Dendritic cell treated with granulocyte-macrophage colony-stimulating factor and Interleukin-4, amounts not matched to agents 40 ng/mL and 50 ng/mL, for 4 days (primary cell): ENCODE measurements around the gene OR2AK2.
"Not testable (repeated sequence)": the region's sequence is repeated elsewhere in the genome, so short reads cannot be mapped to it uniquely, and the experiment has no call there.

ENCODE experiments used
- H3K27ac Mint-ChIP-seq: one replicate; pipeline ENCODE4 v1.8.0; 2022; ENCODE audit warnings: mild to moderate bottlenecking, mixed read lengths
- H3K27me3 Mint-ChIP-seq: one replicate; pipeline ENCODE4 v1.8.0; 2022; ENCODE audit warnings: mild to moderate bottlenecking, mixed read lengths
- H3K36me3 Mint-ChIP-seq: one replicate; pipeline ENCODE4 v1.8.0; 2022; ENCODE audit warnings: low read depth, mixed read lengths
- H3K4me1 Mint-ChIP-seq: one replicate; pipeline ENCODE4 v1.8.0; 2022; ENCODE audit warnings: low read depth, mixed read lengths
- H3K4me3 Mint-ChIP-seq: one replicate; pipeline ENCODE4 v1.8.0; 2022; ENCODE audit warnings: mild to moderate bottlenecking, moderate library complexity, mixed read lengths
- H3K9me3 Mint-ChIP-seq: one replicate; pipeline ENCODE4 v1.8.0; 2022; ENCODE audit warnings: mixed read lengths
- intact Hi-C: fragments of 100-400 bp; cut with micrococcal nuclease; formaldehyde crosslinking; loops from one replicate; pipeline ENCODE4 v1.15.0; 2022

Gene OR2AK2, protein sequence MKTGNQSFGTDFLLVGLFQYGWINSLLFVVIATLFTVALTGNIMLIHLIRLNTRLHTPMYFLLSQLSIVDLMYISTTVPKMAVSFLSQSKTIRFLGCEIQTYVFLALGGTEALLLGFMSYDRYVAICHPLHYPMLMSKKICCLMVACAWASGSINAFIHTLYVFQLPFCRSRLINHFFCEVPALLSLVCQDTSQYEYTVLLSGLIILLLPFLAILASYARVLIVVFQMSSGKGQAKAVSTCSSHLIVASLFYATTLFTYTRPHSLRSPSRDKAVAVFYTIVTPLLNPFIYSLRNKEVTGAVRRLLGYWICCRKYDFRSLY

DNA sequence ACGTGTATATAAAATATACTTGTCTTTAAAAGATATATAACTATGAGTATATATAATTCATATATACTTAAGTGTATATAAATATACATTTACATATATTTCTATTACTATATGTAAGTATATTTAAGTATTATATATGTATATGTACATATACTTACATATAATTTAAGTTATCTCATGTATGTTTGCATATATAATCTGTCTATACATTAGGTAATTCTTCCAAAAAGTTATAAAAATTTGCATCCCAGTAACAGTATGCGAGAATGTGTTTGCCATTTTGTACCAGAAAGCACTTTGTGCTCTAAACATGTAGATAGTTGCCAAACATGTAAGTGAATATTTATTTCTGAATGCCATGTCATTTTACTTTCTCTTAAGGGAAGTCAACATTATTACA, at the start of gene OR2AK2:
Gene OR2AK2 (plus strand): TSS at position 301 of the 400 bp plus-strand sequence. CDS start 144 bp downstream, outside the sequence.
- Mint-ChIP-seq H3K27ac (no peak within 1 kb of the TSS), H3K4me3 (no peak within 1 kb of the TSS), H3K27me3 (no peaks in the 10 kb centered on the region), H3K36me3 (no peaks in the 10 kb centered on the region), H3K9me3 (no peaks in the 10 kb centered on the region), H3K4me1 (peaks cover 22% of the 10 kb centered on the region)
- intact Hi-C loops: no loop called here

DNA sequence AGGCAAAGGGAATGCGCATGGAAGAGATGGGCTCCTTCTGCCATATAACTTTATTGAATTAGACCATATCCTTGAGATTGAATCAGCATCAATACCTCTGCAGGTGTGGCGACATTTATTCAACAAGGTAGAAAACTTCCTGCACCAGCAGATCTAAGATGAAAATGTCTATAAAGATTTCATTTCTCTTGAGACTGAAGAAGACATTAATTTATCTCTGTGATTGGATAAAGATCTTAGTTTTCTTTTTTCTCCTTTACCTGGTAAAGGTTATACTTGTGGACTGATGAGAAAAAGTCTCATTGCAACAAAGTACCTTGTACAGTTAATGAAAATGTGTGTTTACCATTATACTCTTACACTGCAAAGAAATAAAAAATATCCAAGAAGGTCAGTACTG, 45.1 kb upstream of the OR2AK2 start, which contains the start of gene OR2T8:
Gene OR2T8 (plus strand): TSS at position 301 of the 400 bp plus-strand sequence. CDS start 766 bp downstream, outside the sequence.
- Mint-ChIP-seq H3K4me1 (no peaks in the 10 kb centered on the region), H3K36me3 (no peaks in the 10 kb centered on the region), H3K27me3 (no peaks in the 10 kb centered on the region), H3K4me3 (no peak within 1 kb of the TSS), H3K27ac (no peak within 1 kb of the TSS), H3K9me3 (no peaks in the 10 kb centered on the region)
- intact Hi-C loops: no loop called here

DNA sequence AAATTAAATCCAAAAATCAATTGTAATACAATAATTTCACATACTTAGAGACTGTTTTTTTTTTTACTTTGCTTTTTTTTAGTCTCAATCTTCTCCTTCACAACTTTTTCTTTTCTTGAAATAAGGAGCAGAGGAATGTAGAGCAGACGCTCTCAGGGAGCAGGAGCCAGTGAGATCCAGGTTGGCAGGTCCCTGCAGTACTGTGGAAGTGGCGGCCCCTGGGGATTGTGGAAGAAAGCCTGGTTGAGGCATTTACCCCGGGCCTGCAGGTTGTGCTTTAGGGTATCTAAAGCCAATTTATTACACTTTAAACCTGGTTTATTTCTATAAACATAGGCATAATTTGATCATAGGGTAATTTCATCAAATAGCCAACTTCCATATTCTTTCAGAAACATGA, 41.1 kb upstream of the OR2AK2 start:
- H3K27ac Mint-ChIP-seq: no peak overlapping the region
- H3K9me3 Mint-ChIP-seq: no peaks in the 10 kb centered on the region
- no peaks in the 10 kb centered on the region for H3K4me1 Mint-ChIP-seq
- no peaks in the 10 kb centered on the region for H3K27me3 Mint-ChIP-seq
- no peaks in the 10 kb centered on the region for H3K36me3 Mint-ChIP-seq
- intact Hi-C loops: no loop called here
- H3K4me3 Mint-ChIP-seq: no peak overlapping the region

DNA sequence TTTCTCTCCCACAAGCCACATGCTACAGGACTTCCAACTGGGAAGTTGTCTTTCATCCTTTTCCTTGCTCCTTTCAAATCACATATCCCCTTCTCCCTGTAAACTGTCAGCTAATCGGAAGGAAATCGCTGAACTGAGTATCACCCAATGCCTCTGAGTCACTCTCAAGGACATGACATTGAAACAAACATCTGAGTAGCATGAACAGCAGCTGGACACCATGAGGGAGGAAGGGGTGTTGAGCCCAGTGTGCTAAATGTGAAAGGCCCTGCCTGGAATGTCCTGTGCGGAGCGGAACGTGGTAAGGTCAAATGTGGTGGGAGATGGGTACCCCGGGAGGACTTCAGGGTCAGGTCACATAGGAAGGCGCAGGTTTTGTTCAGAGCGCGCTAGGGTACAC, 40.2 kb upstream of the OR2AK2 start, which contains the start of gene OR2AJ1:
Gene OR2AJ1 (plus strand): TSS at position 22 of the 400 bp plus-strand sequence. CDS start 8,880 bp downstream, outside the sequence.
- intact Hi-C loops: no loop called here
- no peaks in the 10 kb centered on the region for H3K36me3 Mint-ChIP-seq
- H3K9me3 Mint-ChIP-seq: no peaks in the 10 kb centered on the region
- H3K27me3 Mint-ChIP-seq: no peaks in the 10 kb centered on the region
- no peak within 1 kb of the TSS for H3K4me3 Mint-ChIP-seq
- H3K27ac Mint-ChIP-seq: no peak within 1 kb of the TSS
- no peaks in the 10 kb centered on the region for H3K4me1 Mint-ChIP-seq

DNA sequence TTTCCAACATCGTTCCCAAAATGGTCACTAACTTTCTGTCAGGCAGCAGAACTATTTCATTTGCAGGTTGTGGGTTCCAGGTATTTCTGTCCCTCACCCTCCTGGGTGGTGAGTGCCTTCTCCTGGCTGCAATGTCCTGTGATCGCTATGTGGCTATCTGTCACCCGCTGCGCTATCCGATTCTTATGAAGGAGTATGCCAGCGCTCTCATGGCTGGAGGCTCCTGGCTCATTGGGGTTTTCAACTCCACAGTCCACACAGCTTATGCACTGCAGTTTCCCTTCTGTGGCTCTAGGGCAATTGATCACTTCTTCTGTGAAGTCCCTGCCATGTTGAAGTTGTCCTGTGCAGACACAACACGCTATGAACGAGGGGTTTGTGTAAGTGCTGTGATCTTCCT, 31.0 kb upstream of the OR2AK2 start:
- H3K36me3 Mint-ChIP-seq: no peaks in the 10 kb centered on the region
- no peak overlapping the region for H3K4me3 Mint-ChIP-seq
- H3K27me3 Mint-ChIP-seq: peaks cover 2% of the 10 kb centered on the region
- H3K9me3 Mint-ChIP-seq: peaks cover 17% of the 10 kb centered on the region
- intact Hi-C loops: no loop called here
- H3K4me1 Mint-ChIP-seq: peaks cover 7% of the 10 kb centered on the region
- no peak overlapping the region for H3K27ac Mint-ChIP-seq

DNA sequence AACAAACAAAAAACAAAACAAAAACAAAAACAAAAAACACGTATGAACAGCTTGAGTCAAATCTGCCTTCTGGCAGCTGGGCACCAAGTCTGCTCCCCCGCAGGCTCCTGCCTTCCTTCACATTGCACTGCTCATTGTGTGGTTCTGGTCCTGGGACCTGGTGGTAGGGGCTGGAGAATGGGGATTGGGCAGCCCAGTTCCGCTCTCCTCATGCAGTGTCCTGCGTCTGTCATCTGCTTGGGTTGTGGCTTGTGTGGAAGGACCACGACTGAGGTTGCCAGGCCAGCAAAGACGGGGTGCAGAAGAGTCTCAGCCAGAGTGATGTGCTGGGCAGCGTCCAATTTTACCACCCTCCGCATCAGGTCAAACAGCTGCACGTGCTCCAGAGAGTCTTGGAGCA, 29.3 kb upstream of the OR2AK2 start:
- Mint-ChIP-seq H3K4me1 (peaks cover 9% of the 10 kb centered on the region), H3K27ac (no peak overlapping the region), H3K36me3 (no peaks in the 10 kb centered on the region), H3K4me3 (no peak overlapping the region), H3K9me3 (peaks cover 17% of the 10 kb centered on the region), H3K27me3 (peaks cover 2% of the 10 kb centered on the region)
- intact Hi-C loops: no loop called here

DNA sequence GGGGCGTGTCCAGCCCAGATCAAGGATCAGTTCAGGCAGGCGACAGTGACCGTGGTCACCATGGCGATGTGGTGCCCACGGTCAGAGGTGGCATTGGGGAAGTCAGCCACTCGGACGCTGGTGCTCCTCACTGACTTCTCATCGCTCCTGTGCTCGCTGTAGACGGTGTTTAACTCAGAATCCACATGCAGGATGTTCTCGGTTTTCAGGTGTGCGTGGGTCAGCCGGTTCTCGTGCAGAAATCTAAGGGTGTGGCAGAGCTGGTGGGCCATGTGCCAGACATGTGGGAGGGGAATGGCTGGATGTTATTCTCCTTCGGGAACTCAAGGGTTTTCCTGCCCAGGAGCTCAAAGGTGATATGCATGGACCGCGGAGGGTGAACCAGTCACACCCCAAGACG, 28.6 kb upstream of the OR2AK2 start:
- Mint-ChIP-seq H3K36me3 (no peaks in the 10 kb centered on the region), H3K9me3 (peaks cover 17% of the 10 kb centered on the region), H3K4me3 (no peak overlapping the region), H3K27ac (no peak overlapping the region), H3K27me3 (peaks cover 2% of the 10 kb centered on the region), H3K4me1 (peaks cover 15% of the 10 kb centered on the region)
- intact Hi-C loops: no loop called here

DNA sequence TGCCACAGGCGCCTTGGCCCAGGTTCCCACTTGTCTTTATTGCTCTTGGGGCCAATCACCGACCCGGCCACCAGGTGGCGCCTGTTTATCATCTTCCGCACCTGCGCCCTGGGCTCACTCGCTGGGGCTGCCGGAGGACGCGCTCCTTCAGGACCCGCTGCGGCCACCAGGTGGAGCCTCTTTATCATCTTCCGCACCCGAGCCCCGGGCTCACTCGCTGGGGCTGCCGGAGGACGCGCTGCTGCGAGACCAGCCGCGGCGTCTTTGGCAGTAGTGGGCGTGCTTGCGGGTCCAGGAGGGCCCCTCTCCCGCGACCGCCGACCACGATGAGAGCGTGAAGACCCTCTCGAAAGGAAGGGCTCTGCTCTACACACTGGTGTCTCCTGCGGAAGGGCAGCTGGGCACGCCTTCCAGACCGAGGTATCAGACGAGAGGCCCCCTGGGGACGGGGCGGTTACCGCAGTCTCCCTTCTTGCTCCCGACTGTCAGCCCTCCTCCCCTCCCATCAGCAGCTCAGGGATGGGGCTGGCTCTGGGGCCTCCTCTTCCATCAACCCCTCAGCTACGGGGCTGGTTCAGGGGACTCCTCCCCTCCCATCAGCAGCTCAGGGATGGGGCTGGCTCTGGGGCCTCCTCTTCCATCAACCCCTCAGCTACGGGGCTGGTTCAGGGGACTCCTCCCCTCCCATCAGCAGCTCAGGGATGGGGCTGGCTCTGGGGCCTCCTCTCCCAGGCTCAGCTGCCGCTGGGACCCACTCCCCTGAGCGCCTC, 27.9 kb upstream of the OR2AK2 start:
- H3K36me3 Mint-ChIP-seq, H3K27me3 Mint-ChIP-seq, intact Hi-C loops, H3K27ac Mint-ChIP-seq: not testable (repeated sequence)
- Mint-ChIP-seq H3K4me3 (peak overlapping the region; percentile 74), H3K4me1 (peaks cover 16% of the 10 kb centered on the region), H3K9me3 (peaks cover 17% of the 10 kb centered on the region)

DNA sequence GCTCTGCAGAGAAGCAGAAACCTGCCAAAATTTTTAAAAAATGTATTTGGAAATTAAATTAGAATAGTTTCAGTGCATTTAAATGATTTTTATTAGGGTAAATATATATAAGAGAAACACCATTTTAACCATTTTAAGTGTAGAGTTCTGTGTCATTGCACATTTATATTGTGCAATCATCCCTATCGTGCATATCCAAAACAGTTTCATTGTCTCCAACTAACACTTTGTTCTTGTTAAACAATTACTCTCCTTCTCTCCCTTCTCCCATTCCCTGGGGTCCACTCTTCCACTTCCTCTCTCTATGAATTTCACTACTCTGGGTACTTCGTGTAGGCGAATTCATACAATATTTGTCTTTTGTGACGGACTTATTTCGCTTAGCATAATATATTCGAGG, 22.4 kb upstream of the OR2AK2 start:
- no peaks in the 10 kb centered on the region for H3K27me3 Mint-ChIP-seq
- H3K36me3 Mint-ChIP-seq: no peaks in the 10 kb centered on the region
- H3K27ac Mint-ChIP-seq: no peak overlapping the region
- no peak overlapping the region for H3K4me3 Mint-ChIP-seq
- no peaks in the 10 kb centered on the region for H3K9me3 Mint-ChIP-seq
- H3K4me1 Mint-ChIP-seq: peaks cover 9% of the 10 kb centered on the region
- intact Hi-C loops: no loop called here

DNA sequence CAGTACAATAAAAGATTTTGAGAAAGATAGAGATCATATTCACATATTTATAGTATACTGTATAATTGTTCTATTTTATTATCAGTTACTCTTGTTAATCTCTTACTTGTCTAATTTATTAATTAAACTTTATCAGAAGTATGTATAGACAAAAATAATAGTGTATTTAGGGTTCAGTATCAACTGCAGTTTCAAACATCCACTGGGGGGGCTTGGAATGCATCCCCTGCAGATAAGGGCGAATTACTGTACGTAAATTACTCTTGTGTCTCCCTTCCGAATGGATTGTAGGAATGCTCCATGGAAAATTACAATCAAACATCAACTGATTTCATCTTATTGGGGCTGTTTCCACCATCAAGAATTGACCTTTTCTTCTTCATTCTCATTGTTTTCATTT, 16.5 kb upstream of the OR2AK2 start, which contains the start of gene OR2L8:
Gene OR2L8 (plus strand): TSS at position 301 of the 400 bp plus-strand sequence. CDS start 0 bp downstream, at position 301.
- no peaks in the 10 kb centered on the region for H3K36me3 Mint-ChIP-seq
- no peaks in the 10 kb centered on the region for H3K4me1 Mint-ChIP-seq
- intact Hi-C loops: no loop called here
- no peak within 1 kb of the TSS for H3K4me3 Mint-ChIP-seq
- no peaks in the 10 kb centered on the region for H3K27me3 Mint-ChIP-seq
- no peak within 1 kb of the TSS for H3K27ac Mint-ChIP-seq
- no peaks in the 10 kb centered on the region for H3K9me3 Mint-ChIP-seq

DNA sequence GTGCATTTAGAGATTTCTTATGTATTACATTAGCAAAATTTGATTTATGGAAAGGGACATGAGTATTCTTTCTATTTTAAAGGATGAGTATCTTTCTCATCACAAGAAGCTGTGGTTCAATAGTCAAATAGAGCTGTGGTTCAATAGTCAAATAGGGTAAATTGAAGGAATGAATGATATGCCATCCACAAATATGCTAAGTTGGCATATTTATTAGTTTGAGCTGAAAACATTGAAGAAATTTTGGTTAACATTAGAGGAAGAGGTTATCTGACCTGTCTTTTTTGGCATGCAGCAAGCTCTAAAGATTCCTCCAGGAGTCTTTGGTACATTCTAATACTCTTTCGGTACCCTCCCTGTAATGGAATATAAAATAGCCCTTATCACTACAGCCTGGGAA, 11.6 kb upstream of the OR2AK2 start:
- H3K36me3 Mint-ChIP-seq: no peaks in the 10 kb centered on the region
- H3K27me3 Mint-ChIP-seq: no peaks in the 10 kb centered on the region
- H3K9me3 Mint-ChIP-seq: peaks cover 9% of the 10 kb centered on the region
- no peak overlapping the region for H3K4me3 Mint-ChIP-seq
- intact Hi-C loops: no loop called here
- no peaks in the 10 kb centered on the region for H3K4me1 Mint-ChIP-seq
- no peak overlapping the region for H3K27ac Mint-ChIP-seq

DNA sequence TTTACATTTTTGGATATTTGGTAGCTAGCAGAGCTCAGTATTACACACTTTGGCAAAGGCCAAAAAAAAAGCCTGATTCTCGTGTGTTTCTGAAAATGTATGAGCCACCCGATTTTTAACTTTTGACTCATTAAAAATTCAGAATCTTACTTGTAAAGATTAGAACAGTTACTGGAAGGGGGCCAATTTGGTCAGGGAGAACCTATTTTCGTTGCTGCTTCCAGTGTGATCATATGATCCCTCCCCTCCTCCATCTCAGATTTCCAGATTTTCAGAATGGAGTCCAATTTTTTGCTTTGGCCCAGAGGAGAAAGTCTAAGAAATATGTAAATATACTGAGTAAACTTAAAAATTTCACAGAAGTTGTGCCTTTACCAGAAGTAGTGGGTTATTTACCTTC, 3.2 kb upstream of the OR2AK2 start:
- Mint-ChIP-seq H3K27me3 (no peaks in the 10 kb centered on the region), H3K4me3 (no peak overlapping the region), H3K4me1 (peaks cover 11% of the 10 kb centered on the region), H3K36me3 (no peaks in the 10 kb centered on the region), H3K9me3 (peaks cover 9% of the 10 kb centered on the region), H3K27ac (no peak overlapping the region)
- intact Hi-C loops: no loop called here

DNA sequence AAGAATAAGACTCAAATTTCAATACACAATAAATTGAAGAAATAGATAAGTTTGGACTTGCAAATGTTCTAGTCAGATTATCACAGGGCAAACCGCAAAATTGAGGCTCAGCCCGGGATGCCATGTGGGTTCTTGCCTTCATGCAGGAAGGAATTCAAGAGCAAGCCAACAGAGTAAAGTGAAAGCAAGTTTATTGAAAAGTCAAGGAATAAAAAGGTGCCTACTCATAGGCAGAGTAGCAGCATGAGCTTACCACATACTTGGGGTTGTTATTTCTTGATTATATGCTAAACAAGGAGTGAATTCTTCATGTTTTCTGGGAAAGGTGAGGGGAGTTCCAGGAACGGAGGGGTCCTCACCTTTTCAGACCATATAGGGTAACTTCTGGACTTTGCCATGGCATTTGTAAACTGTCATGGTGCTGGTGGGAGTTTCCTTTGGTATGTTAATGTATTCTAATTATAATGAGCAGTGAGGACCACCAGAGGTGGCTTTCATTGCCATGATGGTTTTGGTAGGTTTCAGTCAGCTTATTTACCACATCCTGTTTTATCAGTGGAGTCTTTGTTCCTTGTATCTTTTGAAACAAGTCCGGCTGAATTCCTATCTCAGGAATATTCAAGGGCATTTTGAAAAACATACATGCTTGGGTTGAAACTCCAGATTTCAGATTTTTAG, 2.0 kb upstream of the OR2AK2 start:
- H3K9me3 Mint-ChIP-seq: peaks cover 2% of the 10 kb centered on the region
- intact Hi-C loops: no loop called here
- H3K4me3 Mint-ChIP-seq: no peak overlapping the region
- H3K27me3 Mint-ChIP-seq: no peaks in the 10 kb centered on the region
- H3K36me3 Mint-ChIP-seq: no peaks in the 10 kb centered on the region
- H3K4me1 Mint-ChIP-seq: peaks cover 22% of the 10 kb centered on the region
- H3K27ac Mint-ChIP-seq: no peak overlapping the region
